Colonic mucosa (tissue), 4 donors: ENCODE data around the gene TXN2. TPM values are rescaled to one million over a fixed set of nuclear protein-coding genes. Genes with fewer than 3 reads are reported as not detected.
"Not testable (repeated sequence)": the region's sequence is repeated elsewhere in the genome, so short reads cannot be mapped to it uniquely, and the experiment has no call there.

Experiments used
- DNase-seq: peaks from one replicate; pipeline ENCODE4 v3.0.0-alpha.2; 2020
- H3K27ac ChIP-seq: fragments of 200-600 bp; one replicate; pipeline ENCODE4 v1.8.0; 2021
- H3K27me3 ChIP-seq: fragments of 200-600 bp; one replicate; pipeline ENCODE4 v1.8.0; 2021
- H3K36me3 ChIP-seq: fragments of 200-600 bp; one replicate; pipeline ENCODE4 v1.8.0; 2021
- H3K4me1 ChIP-seq: fragments of 200-600 bp; one replicate; pipeline ENCODE4 v1.8.0; 2021; ENCODE audit warnings: mild to moderate bottlenecking
- H3K4me3 ChIP-seq: fragments of 200-600 bp; one replicate; pipeline ENCODE4 v1.8.0; 2021
- H3K9ac ChIP-seq, 2 donors: one replicate each; pipeline ENCODE4 v1.7.0; 2013; ENCODE audit warnings: control low read depth in 2 of 2, low read depth in 2 of 2, low read length in 2 of 2
- H3K9me3 ChIP-seq: fragments of 200-600 bp; one replicate; pipeline ENCODE4 v1.8.0; 2021
- CTCF ChIP-seq: fragments of 200-600 bp; IDR thresholded peaks from one replicate; pipeline ENCODE4 v1.8.0; 2022; ENCODE audit warnings: antibody characterized with exemption, mild to moderate bottlenecking
- intact Hi-C: fragments of 100-400 bp; cut with DNase I; formaldehyde crosslinking; loops from one replicate; pipeline ENCODE4 v1.14.1; 2022
- total RNA-seq, 2 donors: library from RNA; stranded (reverse); fragmentation: NEBNext Ultra II Directional in 1 of 2; extraction: Animal tissue kit (Norgen Biotek cat#: 25700) in 1 of 2; gene quantifications; one replicate each; pipeline ENCODE4 v1.2.1, GENCODE V29; 2021
- donor health status: healthy.
- donor health status: DM: no; HTN: no; CAD: no.
- donor health status: DM: no; HTN: no; CAD: no.

Gene TXN2, protein sequence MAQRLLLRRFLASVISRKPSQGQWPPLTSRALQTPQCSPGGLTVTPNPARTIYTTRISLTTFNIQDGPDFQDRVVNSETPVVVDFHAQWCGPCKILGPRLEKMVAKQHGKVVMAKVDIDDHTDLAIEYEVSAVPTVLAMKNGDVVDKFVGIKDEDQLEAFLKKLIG
- total RNA-seq, result 100 to 1,000 TPM; 101 to 142 TPM

DNA sequence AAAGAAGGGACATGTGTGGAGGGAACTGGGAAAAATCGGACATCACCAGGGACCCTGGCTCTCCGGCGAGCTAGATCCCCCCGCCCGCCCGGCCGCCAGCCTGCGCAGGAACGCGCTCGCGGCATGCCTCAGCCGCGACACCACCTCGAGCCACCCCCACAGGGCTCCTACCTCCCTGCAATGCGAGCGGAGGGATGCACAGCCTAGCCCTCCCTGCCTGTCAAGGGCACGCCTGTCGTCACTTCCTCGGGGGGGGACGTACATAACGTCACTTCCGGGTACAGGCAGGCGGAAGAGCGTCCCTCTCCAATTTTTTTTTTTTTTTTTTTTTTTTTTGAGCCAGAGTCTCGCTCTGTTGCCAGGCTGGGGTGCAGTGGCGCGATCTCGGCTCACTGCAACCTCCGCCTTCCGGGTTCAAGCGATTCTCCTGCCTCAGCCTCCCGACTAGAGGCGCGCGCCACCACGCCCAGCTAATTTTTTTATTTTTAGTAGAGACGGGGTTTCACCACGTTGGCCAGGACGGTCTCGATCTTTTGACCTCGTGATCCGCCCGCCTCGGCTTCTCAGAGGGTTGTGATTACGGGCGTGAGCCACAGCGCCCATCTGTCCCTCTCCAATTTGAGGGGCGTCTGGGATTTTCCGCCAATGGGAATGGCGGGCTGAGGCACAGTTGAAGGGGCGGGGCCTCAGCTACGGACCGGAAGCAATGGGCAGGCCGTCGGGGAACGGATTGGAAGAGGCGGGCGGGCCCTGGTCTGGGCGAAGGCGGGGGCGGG, at the start of gene TXN2:
TSS of gene TXN2 (minus strand) at position 248 of the 776 bp plus-strand sequence. CDS start 803 bp downstream, outside the sequence.
- intact Hi-C loops, result loop anchor here (10.0 kb wide), 1 partner anchor 287 kb away; no protein-coding TSS in a partner anchor
- peak; percentile 97 for DNase-seq
- Histone ChIP-seq H3K27ac (peak within 1 kb of the TSS; percentile 99), H3K4me1 (peaks cover 10% of the 10 kb centered on the region), H3K27me3 (no peaks in the 10 kb centered on the region), H3K9me3 (no peaks in the 10 kb centered on the region), H3K4me3 (peak within 1 kb of the TSS; percentile 70), H3K36me3 (peaks cover 5% of the 10 kb centered on the region), H3K9ac (peak within 1 kb of the TSS; percentile 75 to 80)
- no peak for TF ChIP-seq CTCF

GRCh38 chr22:36528795-36529751, 47.6 kb upstream of the TXN2 start, which contains the start of gene EIF3D:
EIF3D (minus strand) TSS chr22:36529166; CDS start chr22:36526121, 3,045 bp downstream.
- H3K27me3 ChIP-seq, result no peaks in the 10 kb centered on the region
- peak within 1 kb of the TSS; percentile 76 to 94 for H3K9ac ChIP-seq
- peaks cover 7% of the 10 kb centered on the region for H3K36me3 ChIP-seq
- peak within 1 kb of the TSS; percentile 95 for H3K27ac ChIP-seq
- intact Hi-C loops, result no loop called here
- no peak for TF ChIP-seq CTCF
- H3K9me3 ChIP-seq, result no peaks in the 10 kb centered on the region
- H3K4me3 ChIP-seq, result peak within 1 kb of the TSS; percentile 89
- H3K4me1 ChIP-seq, result peaks cover 8% of the 10 kb centered on the region
- peak; percentile 99 for DNase-seq

DNA sequence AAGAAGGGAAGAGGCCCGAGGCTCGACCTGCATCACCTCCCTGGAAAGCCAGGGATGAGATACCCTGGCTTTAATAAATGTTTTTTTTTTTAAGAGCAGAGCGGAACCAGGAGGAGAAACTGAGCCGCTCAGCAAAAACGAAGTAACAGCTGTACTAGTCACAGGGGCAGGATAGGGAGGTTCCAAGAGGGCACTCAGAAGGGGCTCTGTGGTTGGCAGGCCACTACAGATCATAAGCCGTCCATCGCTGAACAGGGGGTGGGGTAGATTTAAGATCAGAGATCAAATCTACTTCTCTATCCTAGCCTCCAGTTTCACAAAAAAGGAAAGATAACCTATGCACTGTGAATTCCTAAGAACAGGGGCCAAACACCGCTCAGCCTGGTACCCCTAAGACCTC, 46.9 kb upstream of the TXN2 start:
- Histone ChIP-seq H3K4me3 (peak overlapping the region; percentile 89), H3K9me3 (no peaks in the 10 kb centered on the region), H3K4me1 (peaks cover 8% of the 10 kb centered on the region), H3K9ac (peak overlapping the region; percentile 68 to 94), H3K36me3 (peaks cover 15% of the 10 kb centered on the region), H3K27me3 (no peaks in the 10 kb centered on the region), H3K27ac (peak overlapping the region; percentile 95)
- intact Hi-C loops, result no loop called here
- no peak for DNase-seq
- no peak for TF ChIP-seq CTCF

DNA sequence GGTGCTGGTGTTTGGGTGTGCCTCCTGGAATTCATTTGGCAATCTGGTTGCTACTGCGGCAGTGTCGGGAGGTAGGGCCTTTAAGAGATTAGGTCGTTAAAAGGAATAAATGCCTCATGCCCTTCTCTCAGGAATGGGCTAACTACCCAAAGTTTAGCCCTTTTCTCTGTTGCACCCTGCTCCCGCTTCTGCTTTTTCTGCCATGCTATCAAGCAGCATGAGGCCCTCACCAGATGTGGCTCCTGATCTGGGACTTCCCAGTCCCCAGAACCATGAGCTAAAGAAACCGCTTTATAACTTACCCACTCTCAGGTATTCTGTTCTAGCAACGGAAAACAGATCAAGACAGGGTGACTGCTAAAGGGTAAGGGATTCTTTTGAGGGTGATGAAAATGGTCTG, 41.2 kb upstream of the TXN2 start:
- DNase-seq, result no peak
- no peak for TF ChIP-seq CTCF
- intact Hi-C loops, result no loop called here
- Histone ChIP-seq H3K27ac (no peak overlapping the region), H3K4me1 (peaks cover 7% of the 10 kb centered on the region), H3K9ac (no peak overlapping the region), H3K4me3 (no peak overlapping the region), H3K27me3 (no peaks in the 10 kb centered on the region), H3K9me3 (no peaks in the 10 kb centered on the region), H3K36me3 (peaks cover 47% of the 10 kb centered on the region)

GRCh38 chr22:36520423-36520822, 39.0 kb upstream of the TXN2 start:
- no peak for TF ChIP-seq CTCF
- Histone ChIP-seq H3K27ac (no peak overlapping the region), H3K9ac (no peak overlapping the region)

DNA sequence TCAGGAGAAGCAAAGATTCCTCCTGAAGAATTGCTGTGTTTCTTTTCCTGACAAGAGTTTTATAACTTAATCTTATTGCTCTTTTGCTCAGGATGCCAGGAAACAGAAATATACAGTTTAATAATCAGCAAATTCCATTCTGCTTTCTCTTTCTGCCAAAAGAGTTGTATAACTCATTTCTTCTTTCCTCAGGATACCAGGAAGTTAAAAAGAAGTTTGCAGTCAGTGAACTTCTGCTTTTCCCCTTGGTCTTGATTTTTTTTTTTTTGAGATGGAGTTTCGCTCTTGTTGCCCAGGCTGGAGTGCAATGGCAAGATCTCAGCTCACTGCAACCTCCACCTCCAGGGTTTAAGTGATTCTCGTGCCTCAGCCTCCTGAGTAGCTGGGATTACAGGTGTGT, 38.5 kb upstream of the TXN2 start:
- H3K27ac ChIP-seq, intact Hi-C loops, H3K9me3 ChIP-seq, H3K9ac ChIP-seq, H3K27me3 ChIP-seq, H3K4me1 ChIP-seq, H3K4me3 ChIP-seq, DNase-seq: not testable (repeated sequence)
- H3K36me3 ChIP-seq, result peaks cover 66% of the 10 kb centered on the region

More at GRCh38 chr22:36520423-36520822, 39.0 kb upstream of the TXN2 start:
- no peak for DNase-seq
- Histone ChIP-seq H3K27me3 (no peaks in the 10 kb centered on the region), H3K36me3 (peaks cover 62% of the 10 kb centered on the region), H3K9me3 (no peaks in the 10 kb centered on the region), H3K4me3 (no peak overlapping the region), H3K4me1 (no peaks in the 10 kb centered on the region)
- intact Hi-C loops, result no loop called here
